Esophagus (tissue), 2 donors: Measurements from ENCODE around the gene ADAMTS6. TPM values are rescaled to one million over a fixed set of nuclear protein-coding genes. Genes with fewer than 3 reads are reported as not detected.

Experiments used
- H3K27ac ChIP-seq, 2 donors: one replicate each; pipeline ENCODE4 v1.5.1; 2013; ENCODE audit warnings: low read depth in 2 of 2, mild to moderate bottlenecking in 2 of 2, inconsistent platforms in 1 of 2, low read length in 1 of 2, moderate library complexity in 1 of 2
- H3K27me3 ChIP-seq, 2 donors: one replicate each; pipeline ENCODE4 v1.6.1; 2013; ENCODE audit warnings: low read length in 2 of 2, control low read depth in 1 of 2, mild to moderate bottlenecking in 1 of 2; ENCODE audit not compliant: insufficient read depth in 2 of 2, control insufficient read depth in 1 of 2
- H3K36me3 ChIP-seq, 2 donors: one replicate each; pipeline ENCODE4 v1.6.1; 2013; ENCODE audit warnings: low read length in 1 of 2; ENCODE audit not compliant: control insufficient read depth in 2 of 2, insufficient read depth in 2 of 2
- H3K4me1 ChIP-seq, 2 donors: one replicate each; pipeline ENCODE4 v1.6.1; 2013; ENCODE audit warnings: low read length in 1 of 2; ENCODE audit not compliant: control insufficient read depth in 2 of 2, insufficient read depth in 2 of 2
- H3K4me3 ChIP-seq, 2 donors: one replicate each; pipeline ENCODE4 v1.5.1; 2013; ENCODE audit warnings: low read length in 2 of 2, mild to moderate bottlenecking in 2 of 2, low read depth in 1 of 2, moderate library complexity in 1 of 2
- H3K9me3 ChIP-seq, 2 donors: one replicate each; pipeline ENCODE4 v1.6.1; 2013; ENCODE audit warnings: mild to moderate bottlenecking in 2 of 2, low read depth in 1 of 2, low read length in 1 of 2, moderate library complexity in 1 of 2; ENCODE audit not compliant: control insufficient read depth in 2 of 2, insufficient read depth in 1 of 2
- WGBS, 2 donors: extraction: QIAGEN DNeasy Blood & Tissue Kit; methylation state at CpG; one replicate each; pipeline ENCODE4 v1.1.7; 2013; 5-methylcytosine and 5-hydroxymethylcytosine counted together
- polyA plus RNA-seq, 2 donors: library from polyadenylated mRNA; stranded (reverse); fragments of 200-250 nt; gene quantifications; one replicate each; pipeline ENCODE4 v1.2.3, GENCODE V29; 2013
- donor health status: healthy with polysubstance abuse.
- donor health status: Bipolar disorder and iron deficiency.

The ADAMTS6 gene
- polyA plus RNA-seq, 2 donors: 0.16 to 0.25 TPM

DNA sequence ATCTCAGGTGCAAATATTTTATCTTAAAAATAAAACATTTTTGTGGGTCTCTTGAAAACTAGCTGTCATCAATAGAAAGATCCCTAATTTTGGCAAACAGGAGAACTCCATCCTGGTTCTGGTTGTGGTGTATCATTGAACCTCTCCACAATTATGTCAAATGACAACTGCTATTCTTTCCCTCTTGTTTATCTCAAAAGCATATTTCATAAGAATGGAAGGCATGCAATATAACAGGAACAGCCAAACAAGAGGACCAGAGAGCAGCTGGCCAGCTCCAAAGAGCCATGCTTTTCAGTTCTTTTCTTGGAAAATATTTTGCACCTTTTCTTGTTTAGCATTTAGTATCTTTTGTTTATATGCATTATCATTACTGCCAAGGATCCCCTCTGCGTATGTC, 125.4 kb downstream of the ADAMTS6 start:
- Histone ChIP-seq H3K27ac (no peak overlapping the region), H3K4me3 (no peak overlapping the region), H3K36me3 (no peaks in the 10 kb centered on the region), H3K4me1 (no peaks in the 10 kb centered on the region), H3K27me3 (no peaks in the 10 kb centered on the region), H3K9me3 (no peaks in the 10 kb centered on the region)
- 83 to 88% methylated on average over 1 of the region's 1 CpG for WGBS, 2 donors

DNA sequence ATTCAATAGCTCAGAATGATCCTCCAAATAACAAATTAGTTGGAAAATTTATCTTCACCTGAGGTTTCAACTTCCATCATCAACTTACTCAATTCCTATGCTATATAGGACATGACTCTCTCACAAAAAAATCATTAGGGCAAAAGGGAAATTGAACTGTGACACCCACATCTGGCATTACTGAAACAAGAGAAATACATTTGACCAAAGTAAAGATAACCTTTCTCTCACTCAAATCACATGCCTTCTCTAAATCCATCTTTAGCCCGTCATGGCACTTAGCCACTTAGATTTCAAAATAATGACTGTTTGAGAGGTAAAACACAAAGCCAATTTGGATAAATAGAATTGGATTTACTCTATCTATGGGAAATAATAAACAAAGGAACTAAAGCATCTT, 126.4 kb downstream of the ADAMTS6 start:
- Histone ChIP-seq H3K4me3 (no peak overlapping the region), H3K27me3 (no peaks in the 10 kb centered on the region), H3K9me3 (no peaks in the 10 kb centered on the region), H3K27ac (no peak overlapping the region), H3K36me3 (no peaks in the 10 kb centered on the region), H3K4me1 (no peaks in the 10 kb centered on the region)
- WGBS, 2 donors: 77 to 79% methylated on average over 1 of the region's 1 CpG

DNA sequence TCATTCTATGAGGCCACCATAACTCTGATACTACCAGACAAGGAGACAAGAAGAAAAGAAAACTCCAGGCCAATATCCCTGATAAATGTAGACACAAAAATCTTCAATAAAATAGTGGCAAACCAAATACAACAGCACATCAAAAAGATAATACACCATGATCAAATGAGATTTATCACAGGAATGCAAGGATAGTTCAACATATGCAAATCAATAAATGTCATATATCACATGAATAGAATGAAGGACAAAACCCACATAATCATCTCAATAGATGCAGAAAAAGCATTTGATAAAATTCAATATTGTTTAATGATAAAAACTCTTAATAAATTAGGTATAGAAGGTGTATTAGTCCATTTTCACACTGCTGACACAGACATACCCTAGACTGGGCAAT, 139.9 kb downstream of the ADAMTS6 start:
- no peak overlapping the region for H3K27ac ChIP-seq
- no peaks in the 10 kb centered on the region for H3K4me1 ChIP-seq
- H3K36me3 ChIP-seq: no peaks in the 10 kb centered on the region
- H3K27me3 ChIP-seq: no peaks in the 10 kb centered on the region
- peaks cover 0 to 4% of the 10 kb centered on the region in 2 donors for H3K9me3 ChIP-seq
- no peak overlapping the region for H3K4me3 ChIP-seq

DNA sequence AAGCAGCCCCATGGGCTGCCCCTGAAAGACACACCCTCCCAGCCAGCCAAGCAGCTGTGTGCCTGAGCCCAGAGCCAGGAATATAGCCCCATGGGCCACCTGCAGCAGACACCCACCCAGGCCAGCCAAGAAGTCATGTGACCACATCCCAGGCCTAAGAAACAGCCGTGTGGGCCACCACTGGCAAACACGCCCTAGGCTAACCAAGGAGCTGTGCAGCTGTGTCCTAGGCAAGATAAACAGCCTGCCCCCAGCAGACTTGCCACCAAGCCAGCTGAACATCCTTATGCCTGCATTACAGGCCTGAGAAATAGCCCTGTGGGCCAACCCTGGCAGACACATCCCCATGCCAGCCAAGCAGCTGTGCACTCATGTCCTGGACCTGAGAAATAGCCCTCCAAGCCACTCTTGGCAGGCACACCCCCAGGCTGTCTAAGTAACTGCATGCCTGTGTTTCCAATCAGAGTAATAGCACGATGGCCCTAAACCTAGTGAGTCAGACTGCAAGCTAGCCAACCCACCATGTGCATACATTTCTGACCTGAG, 143.0 kb downstream of the ADAMTS6 start:
- H3K27me3 ChIP-seq: no peaks in the 10 kb centered on the region
- H3K27ac ChIP-seq: no peak overlapping the region
- H3K4me1 ChIP-seq: no peaks in the 10 kb centered on the region
- H3K9me3 ChIP-seq: peaks cover 0 to 4% of the 10 kb centered on the region in 2 donors
- no peak overlapping the region for H3K4me3 ChIP-seq
- 83 to 93% methylated on average over 3 of the region's 3 CpGs for WGBS, 2 donors
- H3K36me3 ChIP-seq: no peaks in the 10 kb centered on the region

DNA sequence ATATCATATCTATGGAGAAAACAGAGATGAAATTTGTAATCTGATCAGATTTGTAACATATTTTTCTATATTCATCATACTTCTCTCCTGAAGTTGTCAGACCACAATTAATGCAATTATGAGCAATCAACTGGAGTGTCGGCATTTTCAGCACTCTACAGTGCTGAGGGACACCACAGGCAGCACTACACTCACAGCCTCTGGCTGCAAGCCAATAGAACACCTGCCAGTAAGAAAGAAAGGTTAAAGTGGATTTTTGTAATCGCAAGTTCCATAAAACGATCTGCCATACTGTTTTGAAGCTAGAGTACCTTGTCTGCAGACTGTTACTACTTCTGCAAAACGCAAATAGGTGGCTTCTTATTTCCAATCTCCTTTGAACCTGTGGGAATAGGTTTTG, 147.6 kb downstream of the ADAMTS6 start:
- H3K4me1 ChIP-seq: no peaks in the 10 kb centered on the region
- H3K27me3 ChIP-seq: no peaks in the 10 kb centered on the region
- WGBS, 2 donors: 45 to 72% methylated on average over 4 of the region's 4 CpGs
- no peak overlapping the region for H3K4me3 ChIP-seq
- no peak overlapping the region for H3K27ac ChIP-seq
- H3K9me3 ChIP-seq: peaks cover 0 to 4% of the 10 kb centered on the region in 2 donors
- no peaks in the 10 kb centered on the region for H3K36me3 ChIP-seq

DNA sequence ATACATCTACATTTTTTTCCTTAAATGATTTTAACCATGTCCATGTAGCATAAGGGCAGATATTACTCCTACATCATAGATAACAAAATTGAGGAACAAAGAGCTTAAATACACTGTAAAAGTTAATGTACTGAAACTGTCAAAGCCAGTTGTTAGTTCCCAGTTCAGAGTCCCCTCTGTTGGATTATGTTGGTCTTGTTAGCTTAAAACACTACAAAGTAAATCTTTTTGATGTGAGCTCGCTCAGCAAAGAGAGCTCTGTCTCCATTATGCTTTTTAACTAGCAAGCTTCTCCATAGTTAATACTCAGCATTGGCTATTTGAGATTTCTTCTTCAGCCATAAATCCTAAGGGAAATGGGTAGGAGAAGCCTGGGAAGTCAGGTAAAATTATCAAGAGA, 149.1 kb downstream of the ADAMTS6 start:
- Histone ChIP-seq H3K36me3 (no peaks in the 10 kb centered on the region), H3K4me3 (no peak overlapping the region), H3K27me3 (no peaks in the 10 kb centered on the region), H3K9me3 (no peaks in the 10 kb centered on the region), H3K27ac (no peak overlapping the region), H3K4me1 (no peaks in the 10 kb centered on the region)
- 67 to 78% methylated on average over 1 of the region's 1 CpG for WGBS, 2 donors

DNA sequence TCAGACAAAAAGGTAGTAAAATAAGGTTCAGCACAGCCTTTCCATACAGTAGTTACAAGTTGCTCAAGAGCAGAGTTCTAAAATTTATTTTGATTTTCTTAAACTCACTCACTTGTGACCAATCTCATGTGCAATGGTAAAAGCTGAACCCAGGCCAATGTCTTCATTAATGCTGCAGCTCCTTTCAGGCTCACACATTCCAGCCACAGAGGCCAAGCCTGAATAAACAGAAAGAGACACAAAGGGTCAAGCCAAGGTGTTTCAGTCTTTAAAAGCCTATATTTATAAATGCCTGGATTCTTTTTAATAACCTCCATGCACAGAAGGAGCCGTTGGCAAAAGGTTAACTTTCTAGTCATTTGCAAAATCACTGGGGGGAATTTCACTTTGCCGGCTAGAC, 152.5 kb downstream of the ADAMTS6 start:
- no peaks in the 10 kb centered on the region for H3K4me1 ChIP-seq
- 43 to 59% methylated on average over 2 of the region's 2 CpGs for WGBS, 2 donors
- H3K9me3 ChIP-seq: no peaks in the 10 kb centered on the region
- no peak overlapping the region for H3K27ac ChIP-seq
- H3K27me3 ChIP-seq: no peaks in the 10 kb centered on the region
- no peaks in the 10 kb centered on the region for H3K36me3 ChIP-seq
- H3K4me3 ChIP-seq: no peak overlapping the region

DNA sequence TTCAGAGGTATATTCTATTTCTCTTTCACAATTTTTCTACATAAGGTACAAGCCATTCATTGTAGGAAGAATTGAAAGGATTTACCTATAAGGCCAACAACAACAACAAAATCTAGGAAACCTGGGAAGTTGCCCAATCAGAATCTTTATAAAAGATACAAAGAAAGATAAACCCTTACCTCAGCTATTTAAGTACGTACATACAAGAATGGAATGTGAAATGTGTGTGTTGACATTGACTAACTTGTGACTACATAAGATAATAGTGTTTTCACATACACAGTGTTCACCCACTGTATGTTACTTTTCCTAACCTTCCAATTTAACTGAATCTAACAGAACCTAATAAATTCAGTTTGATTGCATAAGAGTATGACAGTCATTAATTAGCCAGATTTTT, 154.1 kb downstream of the ADAMTS6 start:
- WGBS, 2 donors: 45 to 53% methylated on average over 1 of the region's 1 CpG
- Histone ChIP-seq H3K4me1 (no peaks in the 10 kb centered on the region), H3K9me3 (no peaks in the 10 kb centered on the region), H3K27me3 (no peaks in the 10 kb centered on the region), H3K27ac (no peak overlapping the region), H3K4me3 (no peak overlapping the region), H3K36me3 (no peaks in the 10 kb centered on the region)

DNA sequence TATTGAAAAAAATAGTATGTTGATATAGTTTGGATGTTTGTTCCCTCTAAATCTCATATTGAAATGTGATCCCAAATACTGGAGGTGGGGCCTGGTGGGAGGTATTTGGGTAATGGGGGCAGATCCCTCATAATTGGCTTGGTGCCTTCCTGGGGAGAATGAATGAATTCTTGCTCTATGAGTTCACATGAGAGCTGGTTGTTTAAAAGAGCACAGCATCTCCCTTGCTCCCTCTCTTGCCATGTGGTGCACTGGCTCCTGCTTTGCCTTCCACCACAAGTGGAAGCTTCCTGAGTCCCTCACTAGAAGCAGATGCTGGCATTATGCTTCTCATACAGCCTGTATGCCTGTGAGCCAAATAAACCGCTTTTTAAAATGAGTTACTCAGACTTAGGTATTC, 154.8 kb downstream of the ADAMTS6 start:
- 73 to 93% methylated on average over 1 of the region's 1 CpG for WGBS, 2 donors
- Histone ChIP-seq H3K4me1 (no peaks in the 10 kb centered on the region), H3K9me3 (no peaks in the 10 kb centered on the region), H3K4me3 (no peak overlapping the region), H3K36me3 (no peaks in the 10 kb centered on the region), H3K27ac (no peak overlapping the region), H3K27me3 (no peaks in the 10 kb centered on the region)

DNA sequence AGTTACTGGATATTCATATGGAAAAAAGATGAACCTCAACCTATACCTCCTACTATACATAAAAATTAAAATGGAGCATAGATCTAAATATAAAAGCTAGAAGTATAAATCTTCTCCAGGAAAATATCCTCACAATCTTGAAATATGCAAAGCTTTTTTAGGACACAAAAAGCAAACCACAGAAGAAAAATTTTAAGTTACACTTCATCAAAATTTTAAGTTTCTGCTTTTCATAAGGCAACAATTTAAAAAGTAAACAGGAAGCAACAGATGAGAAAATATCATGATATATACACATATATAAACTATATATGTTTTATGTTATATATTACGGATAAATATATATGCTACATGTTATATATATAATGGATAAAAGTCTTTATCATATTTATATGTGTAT, 157.5 kb downstream of the ADAMTS6 start:
- Histone ChIP-seq H3K27ac (no peak overlapping the region), H3K36me3 (no peaks in the 10 kb centered on the region), H3K4me3 (no peak overlapping the region), H3K27me3 (no peaks in the 10 kb centered on the region), H3K4me1 (no peaks in the 10 kb centered on the region), H3K9me3 (no peaks in the 10 kb centered on the region)
- WGBS, 2 donors: 97 to 98% methylated on average over 1 of the region's 1 CpG
